Fibroblast of the aortic adventitia (primary cell): Measurements from ENCODE around the gene PDCD5. TPM values are rescaled to one million over a fixed set of nuclear protein-coding genes. Genes with fewer than 3 reads are reported as not detected.

ENCODE experiments used
- DNase-seq: peaks from one replicate; pipeline ENCODE4 v3.0.0-alpha.2; 2010; ENCODE audit warnings: low read depth
- H3K4me3 ChIP-seq: 2 replicates; pipeline ENCODE4 v1.5.1; 2011; ENCODE audit warnings: low read depth, mild to moderate bottlenecking, control low read depth, low read length, moderate library complexity
- small RNA-seq: library from RNA; depleted of rRNA; stranded (forward); fragments of <200 nt; gene quantifications from one replicate; pipeline ENCODE3, GENCODE V24; 2012
- total RNA-seq: library from RNA; depleted of rRNA; stranded (reverse); fragments of >200 nt; gene quantifications from 2 replicates; pipeline ENCODE4 v1.2.3, GENCODE V29; 2012; ENCODE audit warnings: low replicate concordance
- TF ChIP-seq, protein P1 (sequence below): IDR thresholded peaks from 2 replicates; pipeline ENCODE4 v1.5.1; 2011; ENCODE audit warnings: mild to moderate bottlenecking, low read length, control low read depth, inconsistent platforms; ENCODE audit not compliant: insufficient read depth

PDCD5 gene
- total RNA-seq, 1 donor, result 161 TPM

DNA sequence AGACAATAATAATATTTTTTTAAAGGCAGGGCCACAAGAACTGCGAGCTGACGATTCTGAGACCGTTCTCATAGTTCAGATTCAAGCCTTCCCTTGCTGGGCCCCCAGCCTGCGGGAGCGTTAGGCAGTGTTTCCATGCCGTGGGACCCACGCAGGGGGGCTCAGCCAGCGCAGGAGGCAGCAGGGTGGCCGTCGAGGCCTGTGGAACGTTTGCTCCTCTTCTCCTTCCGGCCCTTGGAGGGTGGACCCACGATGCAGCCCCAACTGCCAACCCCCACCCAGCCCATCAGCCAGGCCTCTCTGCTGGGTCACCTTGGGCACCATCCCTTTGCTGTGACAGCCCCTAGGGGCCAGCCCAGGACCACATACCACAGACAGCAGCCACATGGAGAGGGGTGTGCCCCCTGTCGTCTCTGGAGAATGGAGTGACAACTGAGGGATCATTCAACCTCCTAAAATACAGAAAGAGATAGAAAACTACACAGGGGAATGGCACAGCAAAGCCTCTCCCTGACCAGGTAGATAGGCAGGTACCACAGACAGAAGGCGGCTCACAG lies 46.8 kb downstream of the PDCD5 start:
- TF ChIP-seq, protein P1, sequence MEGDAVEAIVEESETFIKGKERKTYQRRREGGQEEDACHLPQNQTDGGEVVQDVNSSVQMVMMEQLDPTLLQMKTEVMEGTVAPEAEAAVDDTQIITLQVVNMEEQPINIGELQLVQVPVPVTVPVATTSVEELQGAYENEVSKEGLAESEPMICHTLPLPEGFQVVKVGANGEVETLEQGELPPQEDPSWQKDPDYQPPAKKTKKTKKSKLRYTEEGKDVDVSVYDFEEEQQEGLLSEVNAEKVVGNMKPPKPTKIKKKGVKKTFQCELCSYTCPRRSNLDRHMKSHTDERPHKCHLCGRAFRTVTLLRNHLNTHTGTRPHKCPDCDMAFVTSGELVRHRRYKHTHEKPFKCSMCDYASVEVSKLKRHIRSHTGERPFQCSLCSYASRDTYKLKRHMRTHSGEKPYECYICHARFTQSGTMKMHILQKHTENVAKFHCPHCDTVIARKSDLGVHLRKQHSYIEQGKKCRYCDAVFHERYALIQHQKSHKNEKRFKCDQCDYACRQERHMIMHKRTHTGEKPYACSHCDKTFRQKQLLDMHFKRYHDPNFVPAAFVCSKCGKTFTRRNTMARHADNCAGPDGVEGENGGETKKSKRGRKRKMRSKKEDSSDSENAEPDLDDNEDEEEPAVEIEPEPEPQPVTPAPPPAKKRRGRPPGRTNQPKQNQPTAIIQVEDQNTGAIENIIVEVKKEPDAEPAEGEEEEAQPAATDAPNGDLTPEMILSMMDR, result no peak
- no peak for DNase-seq
- H3K4me3 ChIP-seq, result no peak overlapping the region

- TF ChIP-seq, protein P1, result no peak
- no peak for DNase-seq
- H3K4me3 ChIP-seq, result no peak overlapping the region
Observed at GRCh38 chr19:32630338-32630737, 49.3 kb downstream of the PDCD5 start.

GRCh38 chr19:32631381-32631780 lies 50.4 kb downstream of the PDCD5 start:
- H3K4me3 ChIP-seq, result no peak overlapping the region
- TF ChIP-seq, protein P1, result no peak
- no peak for DNase-seq

Small RNA genes within 50 kb of the gene (small RNA-seq; reads per million reads assigned to genes)
- 0.64 reads per million, percentile 6 among the genes with 10 or more reads in this experiment for gene SNORA68B

Other genes starting within 250 kb of the PDCD5 start
- gene ZNF507, start 235.6 kb upstream of the PDCD5 start, total RNA-seq, result 15.9 and 17.1 TPM in 2 replicates
- gene DPY19L3, start 175.4 kb upstream of the PDCD5 start, total RNA-seq, result 21.9 and 36.2 TPM in 2 replicates
- 29.0 and 29.6 TPM in 2 replicates for gene ANKRD27, start 94.0 kb downstream of the PDCD5 start, total RNA-seq
- 0.36 and 1.5 TPM in 2 replicates for gene RGS9BP, start 94.7 kb downstream of the PDCD5 start, total RNA-seq
- gene NUDT19, start 110.6 kb downstream of the PDCD5 start, total RNA-seq, result 3.5 and 10.2 TPM in 2 replicates
- 0.36 TPM in 1 of 2 replicates, not detected in the other for gene TDRD12, start 138.6 kb downstream of the PDCD5 start, total RNA-seq